T-helper 2 cell treated with Interferon-gamma antibody and Interleukin-4, amounts not matched to agents 5 μg/mL and 100 μg/mL, for 36 hours (primary cell): ENCODE measurements around the gene FHDC1.
"Not testable (repeated sequence)": the region's sequence is repeated elsewhere in the genome, so short reads cannot be mapped to it uniquely, and the experiment has no call there.

Experiments
- DNase-seq: peaks from one replicate; pipeline ENCODE4 v3.0.0; 2021; ENCODE audit warnings: low spot score
- H3K27ac Mint-ChIP-seq: one replicate; pipeline ENCODE4 v1.8.0; 2021; ENCODE audit warnings: mild to moderate bottlenecking, mixed read lengths
- H3K27me3 Mint-ChIP-seq: one replicate; pipeline ENCODE4 v1.8.0; 2021; ENCODE audit warnings: low read depth, mixed read lengths
- H3K36me3 Mint-ChIP-seq: one replicate; pipeline ENCODE4 v1.8.0; 2021; ENCODE audit warnings: low read depth, mixed read lengths
- H3K4me1 Mint-ChIP-seq: one replicate; pipeline ENCODE4 v1.8.0; 2021; ENCODE audit warnings: low read depth, mixed read lengths
- H3K4me3 Mint-ChIP-seq: one replicate; pipeline ENCODE4 v1.8.0; 2022; ENCODE audit warnings: mild to moderate bottlenecking, moderate library complexity, mixed read lengths
- H3K9me3 Mint-ChIP-seq: one replicate; pipeline ENCODE4 v1.8.0; 2021; ENCODE audit warnings: mixed read lengths

Gene FHDC1, protein sequence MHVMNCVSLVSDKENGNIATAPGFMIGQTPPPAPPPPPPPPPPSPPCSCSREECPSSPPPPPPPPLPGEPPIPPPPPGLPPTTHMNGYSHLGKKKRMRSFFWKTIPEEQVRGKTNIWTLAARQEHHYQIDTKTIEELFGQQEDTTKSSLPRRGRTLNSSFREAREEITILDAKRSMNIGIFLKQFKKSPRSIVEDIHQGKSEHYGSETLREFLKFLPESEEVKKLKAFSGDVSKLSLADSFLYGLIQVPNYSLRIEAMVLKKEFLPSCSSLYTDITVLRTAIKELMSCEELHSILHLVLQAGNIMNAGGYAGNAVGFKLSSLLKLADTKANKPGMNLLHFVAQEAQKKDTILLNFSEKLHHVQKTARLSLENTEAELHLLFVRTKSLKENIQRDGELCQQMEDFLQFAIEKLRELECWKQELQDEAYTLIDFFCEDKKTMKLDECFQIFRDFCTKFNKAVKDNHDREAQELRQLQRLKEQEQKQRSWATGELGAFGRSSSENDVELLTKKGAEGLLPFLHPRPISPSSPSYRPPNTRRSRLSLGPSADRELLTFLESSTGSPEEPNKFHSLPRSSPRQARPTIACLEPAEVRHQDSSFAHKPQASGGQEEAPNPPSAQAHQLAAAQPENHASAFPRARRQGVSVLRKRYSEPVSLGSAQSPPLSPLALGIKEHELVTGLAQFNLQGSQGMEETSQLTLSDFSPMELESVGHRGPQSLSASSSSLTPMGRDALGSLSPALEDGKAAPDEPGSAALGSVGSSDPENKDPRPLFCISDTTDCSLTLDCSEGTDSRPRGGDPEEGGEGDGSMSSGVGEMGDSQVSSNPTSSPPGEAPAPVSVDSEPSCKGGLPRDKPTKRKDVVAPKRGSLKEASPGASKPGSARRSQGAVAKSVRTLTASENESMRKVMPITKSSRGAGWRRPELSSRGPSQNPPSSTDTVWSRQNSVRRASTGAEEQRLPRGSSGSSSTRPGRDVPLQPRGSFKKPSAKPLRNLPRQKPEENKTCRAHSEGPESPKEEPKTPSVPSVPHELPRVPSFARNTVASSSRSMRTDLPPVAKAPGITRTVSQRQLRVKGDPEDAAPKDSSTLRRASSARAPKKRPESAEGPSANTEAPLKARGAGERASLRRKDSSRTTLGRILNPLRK

DNA sequence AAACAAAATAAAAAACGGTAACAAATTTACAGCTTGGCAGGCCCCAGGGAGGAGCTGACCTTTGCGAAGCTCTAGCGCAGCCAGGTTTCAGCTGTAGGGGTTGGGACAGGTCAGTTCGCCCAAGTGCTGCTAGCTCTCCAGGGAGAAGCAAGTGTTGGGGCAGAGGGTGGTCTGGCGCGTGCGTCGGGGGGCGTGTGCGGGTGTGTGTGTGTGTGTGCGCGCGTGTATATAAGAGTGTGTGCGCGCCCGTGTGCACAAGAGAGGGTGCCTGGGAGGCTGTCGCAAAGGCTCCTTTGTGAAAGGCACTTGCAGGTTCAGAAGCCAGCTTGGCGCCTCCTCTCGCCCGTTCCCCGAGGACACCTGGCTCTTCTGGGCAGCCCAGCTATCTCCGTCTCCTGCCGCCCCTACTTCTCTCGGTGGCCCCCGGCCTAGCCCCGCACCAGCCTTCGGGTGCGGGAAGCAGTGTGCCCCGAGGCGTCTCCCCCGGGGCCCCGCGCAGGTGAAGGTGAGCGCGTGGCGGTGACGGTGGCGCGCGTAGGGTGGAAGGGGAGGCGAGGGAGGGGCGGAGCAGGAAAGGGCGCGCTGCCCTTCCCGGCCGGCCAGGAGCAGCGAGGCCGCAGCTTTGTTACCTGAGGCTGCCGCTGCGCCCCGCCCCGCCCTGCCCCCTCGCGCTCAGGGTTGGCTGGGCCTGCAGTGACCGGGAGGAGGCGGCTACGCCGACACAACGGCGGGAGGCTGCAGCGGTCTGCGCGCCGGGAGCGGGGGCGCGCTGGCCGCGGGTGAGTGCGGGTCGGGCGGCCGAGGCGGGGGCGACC, at the start of gene FHDC1:
Gene FHDC1 (plus strand): TSS at position 693 of the 815 bp plus-strand sequence. CDS start 6,735 bp downstream, outside the sequence.
- peaks cover 68% of the 10 kb centered on the region for H3K27me3 Mint-ChIP-seq
- peak; percentile 14 for DNase-seq
- H3K27ac Mint-ChIP-seq, result no peak within 1 kb of the TSS

DNA sequence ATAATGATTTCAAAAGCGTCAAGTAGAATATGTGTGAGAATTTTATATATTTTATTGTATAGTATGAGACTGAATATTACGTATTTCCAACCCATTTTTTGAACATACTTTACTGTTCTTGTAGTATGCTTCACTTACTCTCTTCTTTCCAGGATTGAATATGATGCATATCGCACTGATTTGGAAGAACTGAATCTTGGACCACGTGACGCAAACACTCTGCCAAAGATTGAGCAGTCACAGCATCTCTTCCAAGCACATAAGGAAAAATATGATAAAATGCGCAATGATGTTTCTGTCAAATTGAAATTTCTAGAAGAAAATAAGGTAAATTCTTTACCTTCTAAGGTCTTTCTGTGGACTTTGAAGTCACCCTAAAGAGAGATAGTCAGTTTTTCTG, 48.1 kb upstream of the FHDC1 start:
- Mint-ChIP-seq H3K27ac (no peak overlapping the region), H3K9me3 (no peaks in the 10 kb centered on the region), H3K36me3 (peaks cover 10% of the 10 kb centered on the region), H3K27me3 (no peaks in the 10 kb centered on the region), H3K4me3 (no peak overlapping the region), H3K4me1 (no peaks in the 10 kb centered on the region)
- DNase-seq, result no peak

More for the DNA sequence above, at the start of gene FHDC1:
- H3K9me3 Mint-ChIP-seq, result no peaks in the 10 kb centered on the region
- H3K36me3 Mint-ChIP-seq, result peaks cover 3% of the 10 kb centered on the region
- H3K4me3 Mint-ChIP-seq, result peak within 1 kb of the TSS; percentile 72
- H3K4me1 Mint-ChIP-seq, result peaks cover 18% of the 10 kb centered on the region

DNA sequence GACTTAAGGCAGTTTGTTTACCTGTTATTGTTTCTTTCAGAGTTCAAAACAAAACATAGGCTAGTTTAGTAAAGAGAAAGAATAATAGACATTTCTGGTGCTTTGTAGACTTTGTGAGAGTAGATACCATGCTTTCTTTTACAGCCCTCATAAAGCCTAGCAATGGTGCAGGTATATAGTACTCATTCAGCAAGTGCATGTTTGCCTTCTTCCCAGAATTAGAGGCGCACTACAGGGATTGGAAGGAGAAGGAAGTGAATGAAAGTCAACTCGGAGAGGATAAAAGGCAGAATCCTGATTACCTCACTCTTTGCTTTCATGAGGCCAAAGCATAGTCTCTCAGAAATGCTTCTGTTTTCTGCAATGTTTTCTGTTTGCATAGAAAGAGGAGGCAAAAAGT, 43.1 kb upstream of the FHDC1 start:
- Mint-ChIP-seq H3K4me3 (no peak overlapping the region), H3K27ac (no peak overlapping the region), H3K27me3 (no peaks in the 10 kb centered on the region), H3K36me3 (peaks cover 11% of the 10 kb centered on the region), H3K9me3 (no peaks in the 10 kb centered on the region), H3K4me1 (peaks cover 6% of the 10 kb centered on the region)
- no peak for DNase-seq

DNA sequence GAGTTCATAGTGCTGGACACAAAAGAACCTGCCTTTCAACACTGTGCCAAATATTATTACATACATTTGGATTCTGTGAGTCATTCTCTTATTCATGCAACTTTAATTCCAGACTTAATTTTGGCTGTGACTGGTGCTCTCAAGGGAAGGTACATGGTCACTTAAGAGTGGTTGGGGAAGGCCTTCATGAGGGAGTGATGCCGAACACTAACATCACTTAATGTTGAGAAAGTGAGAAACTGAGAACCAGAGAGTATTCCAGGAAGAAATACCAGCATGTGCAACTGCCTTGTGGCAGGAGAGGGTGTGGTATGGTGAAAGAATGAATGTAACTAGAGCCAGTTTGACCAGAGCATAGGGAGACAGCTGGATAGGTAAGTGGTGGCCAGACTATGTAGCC, 41.5 kb upstream of the FHDC1 start:
- Mint-ChIP-seq H3K36me3 (peaks cover 13% of the 10 kb centered on the region), H3K9me3 (no peaks in the 10 kb centered on the region)
- no peak for DNase-seq

DNA sequence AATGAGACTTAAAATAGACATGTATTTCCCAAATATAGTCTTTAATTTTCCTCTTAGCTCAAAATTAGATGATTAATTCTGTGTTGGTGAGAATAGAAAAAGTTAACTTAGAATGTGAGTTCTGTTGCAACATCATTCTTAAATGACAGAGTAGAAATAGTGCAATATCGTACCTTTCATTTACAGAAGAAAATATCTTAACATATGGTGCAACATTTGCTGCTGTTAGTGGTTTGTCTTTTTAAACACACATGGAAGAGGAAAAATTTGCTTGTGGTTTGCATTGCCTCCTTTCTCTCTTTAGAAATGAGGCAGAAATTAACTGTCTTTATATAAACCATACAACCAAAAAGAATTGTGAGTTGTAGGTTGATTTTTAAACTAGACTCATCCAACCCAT, 39.3 kb upstream of the FHDC1 start:
- H3K36me3 Mint-ChIP-seq, result peaks cover 11% of the 10 kb centered on the region
- H3K9me3 Mint-ChIP-seq, result no peaks in the 10 kb centered on the region
- H3K27ac Mint-ChIP-seq, result no peak overlapping the region
- peaks cover 8% of the 10 kb centered on the region for H3K4me1 Mint-ChIP-seq
- no peaks in the 10 kb centered on the region for H3K27me3 Mint-ChIP-seq
- DNase-seq, result no peak
- H3K4me3 Mint-ChIP-seq, result no peak overlapping the region

More for the DNA sequence above, 41.5 kb upstream of the FHDC1 start:
- Mint-ChIP-seq H3K27me3 (no peaks in the 10 kb centered on the region), H3K4me1 (peaks cover 8% of the 10 kb centered on the region), H3K4me3 (no peak overlapping the region), H3K27ac (no peak overlapping the region)

DNA sequence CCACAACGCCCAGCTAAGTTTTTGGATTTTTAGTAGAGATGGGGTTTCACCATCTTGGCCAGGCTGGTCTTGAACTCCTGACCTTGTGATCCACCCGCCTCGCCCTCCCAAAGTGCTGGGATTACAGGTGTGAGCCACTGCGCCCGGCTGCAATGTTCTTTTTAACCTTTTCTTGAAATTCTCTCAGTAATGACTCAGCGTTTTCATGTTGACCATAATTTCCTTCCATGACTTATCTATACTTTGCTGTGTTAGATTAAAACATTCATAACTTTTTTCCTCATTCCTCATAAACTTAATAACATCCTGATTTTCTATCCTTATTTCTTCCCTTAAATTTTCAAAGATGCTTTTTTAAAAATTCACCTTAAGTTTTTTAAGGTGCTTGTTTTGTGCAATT, 38.0 kb upstream of the FHDC1 start:
- H3K27ac Mint-ChIP-seq, H3K4me3 Mint-ChIP-seq, H3K9me3 Mint-ChIP-seq, H3K4me1 Mint-ChIP-seq, H3K36me3 Mint-ChIP-seq, DNase-seq, H3K27me3 Mint-ChIP-seq: not testable (repeated sequence)

DNA sequence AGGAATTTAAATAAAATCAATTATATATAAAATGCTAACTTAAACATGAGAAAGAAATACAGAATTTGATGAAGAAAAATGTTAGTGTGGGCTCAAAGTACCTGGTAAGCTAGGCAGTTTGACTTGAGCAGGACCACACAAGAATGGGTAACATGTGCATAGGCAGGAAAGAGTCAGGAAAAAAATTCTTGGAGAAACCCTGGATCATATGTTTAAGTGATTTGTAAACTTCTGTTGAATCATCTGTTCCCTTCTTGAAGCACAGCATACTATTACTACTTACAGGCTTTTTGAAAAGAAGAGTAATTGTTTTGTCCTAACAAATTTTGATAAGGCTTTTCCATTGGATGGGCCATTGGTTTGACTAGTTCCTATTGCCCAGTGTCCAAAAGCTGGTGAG, 37.5 kb upstream of the FHDC1 start:
- peaks cover 5% of the 10 kb centered on the region for H3K36me3 Mint-ChIP-seq
- DNase-seq, result no peak
- peaks cover 8% of the 10 kb centered on the region for H3K4me1 Mint-ChIP-seq
- H3K27ac Mint-ChIP-seq, result no peak overlapping the region
- no peak overlapping the region for H3K4me3 Mint-ChIP-seq
- no peaks in the 10 kb centered on the region for H3K9me3 Mint-ChIP-seq
- no peaks in the 10 kb centered on the region for H3K27me3 Mint-ChIP-seq

DNA sequence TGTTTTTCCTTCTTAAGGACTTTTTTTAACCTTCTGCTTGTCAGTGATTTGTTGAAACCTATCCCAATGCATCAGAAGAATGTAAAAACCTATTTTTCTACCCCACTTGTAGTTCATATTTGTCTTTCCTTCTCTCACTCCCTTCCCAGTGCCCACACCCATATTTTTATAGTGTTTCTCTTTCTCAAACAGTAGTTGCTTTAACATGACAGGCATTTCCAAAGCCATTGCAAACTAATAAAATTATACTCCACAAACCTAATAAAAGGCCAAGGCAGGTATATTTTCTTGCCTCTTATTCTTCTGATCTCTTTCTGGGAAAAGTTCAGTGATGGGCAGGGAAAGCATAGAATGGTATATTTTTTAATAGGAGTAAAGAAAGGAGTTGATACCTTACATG, 35.7 kb upstream of the FHDC1 start:
- H3K9me3 Mint-ChIP-seq, result no peaks in the 10 kb centered on the region
- H3K27me3 Mint-ChIP-seq, result no peaks in the 10 kb centered on the region
- H3K27ac Mint-ChIP-seq, result no peak overlapping the region
- no peak overlapping the region for H3K4me3 Mint-ChIP-seq
- H3K36me3 Mint-ChIP-seq, result peaks cover 5% of the 10 kb centered on the region
- peaks cover 8% of the 10 kb centered on the region for H3K4me1 Mint-ChIP-seq
- no peak for DNase-seq

DNA sequence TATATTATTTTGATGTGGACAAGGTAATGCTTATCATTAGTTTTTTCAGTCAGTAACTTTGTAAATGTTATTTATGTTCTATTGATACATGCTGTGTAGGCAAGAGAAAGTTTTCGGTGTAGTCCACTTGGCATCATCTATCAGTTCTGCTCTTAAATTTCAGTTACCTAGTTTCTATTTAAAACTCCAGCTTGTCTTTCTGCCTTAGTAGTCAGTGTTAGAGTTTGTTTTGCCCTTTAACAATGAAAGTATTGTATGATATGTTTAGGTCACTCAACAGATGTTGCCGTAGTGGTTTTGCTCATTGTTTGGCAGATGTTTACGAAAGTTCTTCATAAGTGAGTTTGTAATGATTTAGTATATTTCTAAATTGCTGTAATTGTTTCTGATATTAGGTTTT, 34.9 kb upstream of the FHDC1 start:
- H3K27me3 Mint-ChIP-seq, result no peaks in the 10 kb centered on the region
- no peaks in the 10 kb centered on the region for H3K9me3 Mint-ChIP-seq
- no peak overlapping the region for H3K27ac Mint-ChIP-seq
- DNase-seq, result no peak
- H3K4me3 Mint-ChIP-seq, result no peak overlapping the region
- H3K36me3 Mint-ChIP-seq, result peaks cover 5% of the 10 kb centered on the region
- H3K4me1 Mint-ChIP-seq, result peaks cover 6% of the 10 kb centered on the region

DNA sequence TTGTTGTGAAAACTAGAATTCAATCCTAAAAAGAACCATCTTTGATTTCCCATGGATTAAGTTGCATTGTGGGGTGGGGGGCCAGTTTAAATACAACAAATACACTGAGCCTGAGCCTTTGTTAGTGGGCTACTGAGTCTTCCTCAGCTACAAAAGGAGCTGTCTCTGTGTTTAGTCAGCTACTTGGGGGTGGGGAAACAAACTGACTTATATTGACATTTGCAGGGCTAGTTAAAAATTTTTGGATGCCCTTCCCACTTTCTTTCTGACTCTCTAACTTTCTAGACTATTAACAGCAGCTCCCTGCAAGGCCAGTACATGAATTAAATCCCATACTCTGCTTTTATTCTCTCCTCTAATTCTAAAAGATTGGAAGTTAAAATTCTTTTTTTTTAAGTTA, 32.5 kb upstream of the FHDC1 start:
- Mint-ChIP-seq H3K4me3 (no peak overlapping the region), H3K36me3 (peaks cover 9% of the 10 kb centered on the region), H3K27ac (no peak overlapping the region), H3K27me3 (no peaks in the 10 kb centered on the region), H3K9me3 (no peaks in the 10 kb centered on the region), H3K4me1 (no peaks in the 10 kb centered on the region)
- DNase-seq, result no peak

DNA sequence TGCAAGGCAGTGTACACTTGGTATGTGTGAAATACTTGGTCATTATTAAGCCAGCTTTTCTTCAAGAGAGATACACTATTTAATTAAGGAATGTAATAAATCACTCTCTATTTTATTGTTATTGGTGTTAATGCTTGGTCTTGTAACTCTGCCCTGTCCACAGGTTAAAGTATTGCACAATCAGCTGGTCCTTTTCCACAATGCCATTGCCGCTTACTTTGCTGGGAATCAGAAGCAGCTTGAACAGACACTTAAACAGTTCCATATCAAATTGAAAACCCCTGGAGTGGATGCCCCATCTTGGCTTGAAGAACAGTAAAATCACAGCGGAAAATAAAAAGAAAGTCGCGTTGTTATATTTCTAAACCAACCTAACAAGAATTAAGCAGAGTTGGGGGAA, 26.2 kb upstream of the FHDC1 start:
- Mint-ChIP-seq H3K4me1 (no peaks in the 10 kb centered on the region), H3K36me3 (peaks cover 12% of the 10 kb centered on the region), H3K27me3 (no peaks in the 10 kb centered on the region), H3K4me3 (no peak overlapping the region), H3K9me3 (no peaks in the 10 kb centered on the region), H3K27ac (no peak overlapping the region)
- no peak for DNase-seq

DNA sequence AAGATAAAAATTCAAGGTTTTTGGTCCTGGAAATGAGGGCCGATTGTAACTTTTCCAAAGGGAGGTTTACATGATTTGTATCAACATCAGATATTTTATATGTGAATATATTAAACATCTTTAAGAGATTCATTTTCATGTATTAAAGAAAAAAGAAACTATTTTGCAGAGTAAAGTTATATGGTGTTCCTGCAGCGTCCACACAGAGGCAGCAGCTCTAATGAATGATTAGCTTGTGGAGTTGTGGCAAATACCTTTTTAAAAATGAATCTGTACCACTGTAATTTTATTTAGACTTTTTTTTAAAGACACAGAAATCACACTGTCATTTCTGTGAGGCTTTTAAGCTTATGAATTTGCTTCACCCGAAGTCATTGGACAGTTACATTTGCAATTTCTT, 25.6 kb upstream of the FHDC1 start:
- Mint-ChIP-seq H3K4me1 (no peaks in the 10 kb centered on the region), H3K36me3 (peaks cover 12% of the 10 kb centered on the region), H3K27me3 (no peaks in the 10 kb centered on the region), H3K27ac (no peak overlapping the region), H3K4me3 (no peak overlapping the region), H3K9me3 (no peaks in the 10 kb centered on the region)
- DNase-seq, result no peak

DNA sequence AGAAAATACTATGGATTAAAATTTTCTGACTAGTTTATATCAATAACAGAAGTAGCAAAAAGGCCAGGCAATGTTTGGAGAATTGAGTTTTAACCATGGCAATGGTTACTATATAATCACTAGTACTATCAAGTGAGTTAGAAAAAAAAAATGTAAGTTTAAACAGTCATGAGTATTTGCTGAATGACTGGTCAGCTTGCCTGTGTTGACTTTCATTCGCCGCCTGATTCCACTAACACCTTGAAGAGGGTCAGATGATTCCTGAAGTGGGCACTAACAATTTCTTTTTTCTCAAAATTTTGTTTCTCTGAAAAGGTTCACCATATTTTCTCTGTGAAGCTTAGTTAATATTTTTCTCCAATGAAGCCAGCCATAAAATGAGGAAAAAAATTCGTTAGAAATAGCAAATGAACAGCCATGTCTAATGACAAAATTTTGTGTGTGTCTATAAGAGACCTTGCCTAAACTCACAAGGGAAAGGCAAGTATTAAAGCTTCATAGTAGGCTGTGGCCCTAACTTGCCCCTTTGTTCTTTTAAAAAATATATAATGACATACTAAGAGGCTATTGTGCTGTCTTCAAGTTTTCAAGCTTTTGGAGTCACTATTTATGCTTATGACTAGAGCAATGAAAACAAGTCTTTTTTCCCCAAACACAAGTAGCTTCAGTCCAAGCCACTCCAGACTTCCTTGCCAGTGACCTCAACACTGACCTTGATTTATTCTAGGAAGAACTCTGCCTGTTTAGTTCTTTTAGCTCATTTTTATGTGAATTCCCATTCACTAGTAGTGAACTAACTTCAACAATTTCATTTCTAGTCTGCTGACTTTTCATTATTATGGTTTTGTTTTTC, 18.4 kb upstream of the FHDC1 start:
- no peak overlapping the region for H3K27ac Mint-ChIP-seq
- H3K27me3 Mint-ChIP-seq, result no peaks in the 10 kb centered on the region
- no peak for DNase-seq
- peaks cover 29% of the 10 kb centered on the region for H3K9me3 Mint-ChIP-seq
- no peaks in the 10 kb centered on the region for H3K4me1 Mint-ChIP-seq
- H3K36me3 Mint-ChIP-seq, result peaks cover 3% of the 10 kb centered on the region
- no peak overlapping the region for H3K4me3 Mint-ChIP-seq
